Keratinocyte (primary cell): ENCODE data around the gene HOXA5. TPM values are rescaled to one million over a fixed set of nuclear protein-coding genes. Genes with fewer than 3 reads are reported as not detected.

Experiments
- DNase-seq: peaks from one replicate; pipeline ENCODE4 v3.0.0-alpha.2; 2011; ENCODE audit warnings: low read depth, missing footprints, low spot score
- FAIRE-seq: peaks from 2 replicates; lab custom pipeline; 2011; peaks lifted over from hg19 to GRCh38; lab: Jason Lieb, UNC
- H2AFZ ChIP-seq: 2 replicates; pipeline ENCODE4 v1.6.0; 2012; ENCODE audit warnings: low read length, control low read depth, inconsistent platforms; ENCODE audit not compliant: control insufficient read depth
- H3K27ac ChIP-seq: 2 replicates; pipeline ENCODE4 v1.5.1; 2011; ENCODE audit warnings: low read length; ENCODE audit not compliant: control insufficient read depth, insufficient read depth
- H3K27me3 ChIP-seq: 3 replicates; pipeline ENCODE4 v1.6.0; 2011; ENCODE audit warnings: low read length; ENCODE audit not compliant: control insufficient read depth, insufficient read depth; ENCODE audit errors: extremely low read depth
- H3K36me3 ChIP-seq, 2 experiments: 2 replicates in 1 of 2; 3 replicates in 1 of 2; pipeline ENCODE4 v1.5.1; 2011; ENCODE audit warnings: low read length in 2 of 2, mild to moderate bottlenecking in 1 of 2; ENCODE audit not compliant: control insufficient read depth in 2 of 2, insufficient read depth in 2 of 2; ENCODE audit errors: extremely low read depth in 1 of 2
- H3K4me1 ChIP-seq: 3 replicates; pipeline ENCODE4 v1.5.1; 2011; ENCODE audit warnings: low read length; ENCODE audit not compliant: control insufficient read depth, insufficient read depth; ENCODE audit errors: extremely low read depth
- H3K4me2 ChIP-seq: 3 replicates; pipeline ENCODE4 v1.6.0; 2011; ENCODE audit warnings: low read depth, low read length; ENCODE audit not compliant: control insufficient read depth, insufficient read depth; ENCODE audit errors: extremely low read depth
- H3K4me3 ChIP-seq, 3 experiments: fragments of 200-600 bp in 1 of 3; sonication (generic) in 1 of 3; 2 replicates in 2 of 3; 3 replicates in 1 of 3; pipeline ENCODE4 v1.5.1; 2011 to 2016; ENCODE audit warnings: low read length in 3 of 3, mild to moderate bottlenecking in 3 of 3, control low read depth in 2 of 3, inconsistent platforms in 1 of 3, low read depth in 1 of 3, mixed read lengths in 1 of 3, mixed run types in 1 of 3, moderate library complexity in 1 of 3; ENCODE audit not compliant: control insufficient read depth in 2 of 3, insufficient read depth in 2 of 3; ENCODE audit errors: extremely low read depth in 1 of 3
- H3K79me2 ChIP-seq: 2 replicates; pipeline ENCODE4 v1.6.0; 2012; ENCODE audit warnings: low read length; ENCODE audit not compliant: control insufficient read depth, insufficient read depth
- H3K9ac ChIP-seq: 3 replicates; pipeline ENCODE4 v1.6.0; 2011; ENCODE audit warnings: low read length; ENCODE audit not compliant: control insufficient read depth, insufficient read depth; ENCODE audit errors: extremely low read depth
- H3K9me1 ChIP-seq: 3 replicates; pipeline ENCODE4 v1.6.0; 2011; ENCODE audit warnings: low read length; ENCODE audit not compliant: control insufficient read depth, insufficient read depth; ENCODE audit errors: extremely low read depth
- H3K9me3 ChIP-seq: 2 replicates; pipeline ENCODE4 v1.5.1; 2012; ENCODE audit warnings: low read depth, low read length; ENCODE audit not compliant: control insufficient read depth
- H4K20me1 ChIP-seq: 3 replicates; pipeline ENCODE4 v1.6.0; 2011; ENCODE audit warnings: low read length; ENCODE audit not compliant: control insufficient read depth, insufficient read depth; ENCODE audit errors: extremely low read depth
- CTCF ChIP-seq, 3 experiments: IDR thresholded peaks in 1 of 3; conservative IDR thresholded peaks in 1 of 3; optimal IDR thresholded peaks in 1 of 3; 2 replicates in 2 of 3; 3 replicates in 1 of 3; pipeline versions ENCODE3 to v1.5.1; 2011; ENCODE audit warnings: low read length in 3 of 3, mild to moderate bottlenecking in 3 of 3, moderate library complexity in 2 of 3, control low read depth in 1 of 3, inconsistent platforms in 1 of 3; ENCODE audit not compliant: insufficient read depth in 2 of 3; ENCODE audit errors: extremely low read depth in 1 of 3
- EZH2 ChIP-seq: IDR thresholded peaks from one replicate; pipeline ENCODE4 v1.6.1; 2012; ENCODE audit warnings: inconsistent platforms, mild to moderate bottlenecking, low read length, moderate library complexity
- dilution Hi-C: fragments of 300-500 bp; cut with MboI; formaldehyde crosslinking; loops from one replicate; pipeline ENCODE4 v1.7.0; 2020; ENCODE audit warnings: low sequenced_read_pairs; ENCODE audit not compliant: extremely low pct_ligation_motif_present
- polyA plus RNA-seq, 5 experiments: library from polyadenylated mRNA; depleted of rRNA in 3 of 5; stranded (reverse) in 3 of 5; stranded (forward) in 1 of 5; unstranded in 1 of 5; fragments of >200 nt; gene quantifications; 1 replicate in 1 of 5; 2 replicates in 3 of 5; 3 replicates in 1 of 5; pipeline versions ENCODE4 v1.2.1 to v1.2.3, GENCODE V29; 2011 to 2012; ENCODE audit warnings: missing spikeins in 2 of 5, low read depth in 1 of 5, low replicate concordance in 1 of 5

Gene HOXA5
- polyA plus RNA-seq, 1 donor (not counting 4 experiments of a cell fraction or from before 2014, with no cell fraction given), result 7.1 TPM

DNA sequence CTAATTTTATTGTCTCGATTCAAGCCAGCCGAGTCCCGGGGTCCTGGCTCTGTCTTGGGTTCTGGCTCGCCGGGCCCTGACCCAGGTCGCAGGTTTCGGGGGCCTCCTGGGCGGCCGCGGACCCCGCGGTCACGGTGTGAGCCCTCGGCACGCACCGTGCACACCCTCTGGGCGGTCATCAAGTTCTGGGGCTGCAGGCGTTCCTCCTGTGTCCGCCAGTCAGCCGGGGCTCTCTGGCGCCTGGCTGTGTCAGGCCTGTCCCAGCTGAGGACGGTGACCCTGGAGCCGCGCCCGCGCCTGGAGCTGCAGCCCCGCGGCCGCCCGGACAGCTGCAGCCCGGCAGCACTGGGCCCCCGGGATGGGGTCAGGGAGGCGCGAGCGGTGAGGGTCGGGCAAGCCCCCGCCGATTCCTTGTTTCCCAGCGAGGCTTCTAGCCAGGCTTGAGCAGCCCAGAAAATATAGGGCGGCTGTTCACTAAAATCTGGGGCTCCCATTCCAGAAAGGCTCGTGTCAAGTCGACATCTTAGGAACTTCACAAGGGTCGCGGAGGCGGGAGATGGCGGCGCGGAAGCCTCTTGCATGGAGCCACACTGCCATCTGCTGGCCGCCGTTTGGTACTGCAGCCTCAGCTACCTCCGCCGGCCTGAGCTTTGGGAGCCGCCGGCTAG is 17.2 kb upstream of the HOXA5 start:
- no peak for TF ChIP-seq EZH2
- peak in 2 of 3 experiments; percentile 79 to 99 for TF ChIP-seq CTCF (optimal IDR thresholded peaks at IDR 0.05 in 1 of 3, IDR thresholded peaks at IDR 0.05 in 1 of 3, conservative IDR thresholded peaks at IDR 0.05 in 1 of 3; ENCODE audit: extremely low read depth in 1 of 3, insufficient read depth in 2 of 3, low read length in 3 of 3)
- H3K9ac ChIP-seq, result peak overlapping the region; percentile 90
- H3K79me2 ChIP-seq, result peaks cover 53% of the 10 kb centered on the region
- H3K4me3 ChIP-seq, result peak overlapping the region; percentile 78 to 94 (median 80)
- peak; percentile 69 for FAIRE-seq
- no peaks in the 10 kb centered on the region for H3K9me1 ChIP-seq
- H2AFZ ChIP-seq, result peak overlapping the region; percentile 87
- H3K36me3 ChIP-seq, result peaks cover 4 to 10% of the 10 kb centered on the region in 2 experiments
- H3K4me1 ChIP-seq, result peaks cover 42% of the 10 kb centered on the region
- DNase-seq, result no peak
- H3K27ac ChIP-seq, result peak overlapping the region; percentile 87
- peak overlapping the region; percentile 98 for H3K4me2 ChIP-seq
- H3K9me3 ChIP-seq, result no peaks in the 10 kb centered on the region
- no peaks in the 10 kb centered on the region for H4K20me1 ChIP-seq
- H3K27me3 ChIP-seq, result no peaks in the 10 kb centered on the region
- dilution Hi-C loops, result no loop called here

DNA sequence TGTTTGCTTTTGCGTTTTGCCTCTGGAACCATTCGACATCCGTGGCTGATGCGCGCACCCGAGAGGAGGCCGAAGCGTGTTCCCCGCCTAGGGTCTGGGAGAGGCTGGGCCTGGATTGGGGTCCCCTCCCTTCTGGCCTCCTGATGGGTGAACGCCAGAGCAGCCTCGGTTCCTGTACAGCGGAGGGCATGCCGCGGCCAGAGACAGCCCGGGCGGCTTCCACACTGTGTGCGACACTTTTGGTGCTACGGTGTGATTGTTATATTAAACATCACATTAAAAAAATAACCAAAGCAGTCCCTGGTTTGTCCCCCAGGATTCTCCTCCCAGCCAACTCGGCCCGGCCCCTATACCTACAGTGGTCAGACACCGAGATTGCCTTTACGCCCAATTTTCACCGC is 16.7 kb upstream of the HOXA5 start:
- Histone ChIP-seq H3K4me2 (peak overlapping the region; percentile 98), H3K79me2 (peaks cover 54% of the 10 kb centered on the region), H3K9ac (peak overlapping the region; percentile 90), H3K36me3 (peaks cover 4 to 10% of the 10 kb centered on the region in 2 experiments), H3K9me1 (no peaks in the 10 kb centered on the region), H3K27ac (peak overlapping the region; percentile 87), H3K9me3 (no peaks in the 10 kb centered on the region), H3K4me3 (peak overlapping the region; percentile 78 to 94 (median 80)), H4K20me1 (no peaks in the 10 kb centered on the region), H3K27me3 (no peaks in the 10 kb centered on the region), H2AFZ (peak overlapping the region; percentile 87), H3K4me1 (peaks cover 48% of the 10 kb centered on the region)
- TF ChIP-seq CTCF (optimal IDR thresholded peaks at IDR 0.05 in 1 of 3, IDR thresholded peaks at IDR 0.05 in 1 of 3, conservative IDR thresholded peaks at IDR 0.05 in 1 of 3; ENCODE audit: extremely low read depth in 1 of 3, insufficient read depth in 2 of 3, low read length in 3 of 3) (no peak), EZH2 (no peak)
- dilution Hi-C loops, result no loop called here
- peak; percentile 41 for FAIRE-seq
- no peak for DNase-seq
